WTC11 (cell line): ENCODE measurements around the gene ENOX2. TPM values are rescaled to one million over a fixed set of nuclear protein-coding genes. Genes with fewer than 3 reads are reported as not detected.

ENCODE experiments used
- ATAC-seq: fragments of 200-7000 bp; cut with Tn5 transposase; 2 replicates; pipeline ENCODE4 v1.10.0; 2021; ENCODE audit warnings: mild to moderate bottlenecking, moderate library complexity
- CTCF ChIA-PET: fragments of 300-600 bp; sonication (Branson Sonifier 250); formaldehyde crosslinking; loops from one replicate; lab custom pipeline; 2021; ENCODE audit warnings: antibody characterized with exemption; lab: Charles Lee
- POLR2A ChIA-PET: fragments of 350-600 bp; sonication (Branson Sonifier 250); formaldehyde crosslinking; loops from one replicate; lab custom pipeline; 2021; ENCODE audit warnings: antibody characterized with exemption; lab: Charles Lee
- DNase-seq: peaks from one replicate; pipeline ENCODE4 v3.0.0; 2021; ENCODE audit warnings: low spot score
- H3K27ac Mint-ChIP-seq: 2 replicates; pipeline ENCODE4 v1.8.0; 2021; ENCODE audit warnings: mixed read lengths
- H3K27me3 Mint-ChIP-seq: 2 replicates; pipeline ENCODE4 v1.8.0; 2021; ENCODE audit warnings: low read depth, mild to moderate bottlenecking, moderate library complexity, mixed read lengths
- H3K36me3 Mint-ChIP-seq: 2 replicates; pipeline ENCODE4 v1.8.0; 2021; ENCODE audit warnings: mixed read lengths
- H3K4me1 Mint-ChIP-seq: 2 replicates; pipeline ENCODE4 v1.8.0; 2022; ENCODE audit warnings: mixed read lengths
- H3K4me3 Mint-ChIP-seq: 2 replicates; pipeline ENCODE4 v1.8.0; 2021; ENCODE audit warnings: mild to moderate bottlenecking, moderate library complexity, mixed read lengths
- H3K9me3 Mint-ChIP-seq: 2 replicates; pipeline ENCODE4 v1.8.0; 2021; ENCODE audit warnings: mixed read lengths
- AR ChIP-seq: fragments of 250-450 bp; sonication (Bioruptor Pico); IDR thresholded peaks from 2 replicates; pipeline ENCODE4 v1.9.0; 2021; ENCODE audit warnings: mild to moderate bottlenecking
- ATF1 ChIP-seq: sonication (generic); formaldehyde crosslinking; IDR thresholded peaks from 2 replicates; pipeline ENCODE4 v1.8.1; 2023; ENCODE audit warnings: mild to moderate bottlenecking, moderate library complexity, missing genetic modification reagents
- CTCF ChIP-seq: fragments of 200-600 bp; IDR thresholded peaks from 2 replicates; pipeline ENCODE4 v1.8.0; 2022; ENCODE audit warnings: antibody characterized with exemption
- E2F4 ChIP-seq: sonication (generic); formaldehyde crosslinking; IDR thresholded peaks from 2 replicates; pipeline ENCODE4 v1.8.1; 2022; ENCODE audit warnings: low read depth, mild to moderate bottlenecking, moderate library complexity, missing genetic modification reagents, borderline replicate concordance
- E2F5 ChIP-seq: sonication (generic); formaldehyde crosslinking; IDR thresholded peaks from 2 replicates; pipeline ENCODE4 v1.8.1; 2022; ENCODE audit warnings: mild to moderate bottlenecking, moderate library complexity, missing genetic modification reagents
- ERG ChIP-seq: fragments of 250-450 bp; sonication (Bioruptor Pico); IDR thresholded peaks from 2 replicates; pipeline ENCODE4 v1.8.0; 2021; ENCODE audit warnings: mild to moderate bottlenecking
- ETV6 ChIP-seq: sonication (generic); formaldehyde crosslinking; IDR thresholded peaks from 2 replicates; pipeline ENCODE4 v1.8.1; 2022; ENCODE audit warnings: mild to moderate bottlenecking, missing genetic modification reagents
- FOXK1 ChIP-seq: sonication (generic); formaldehyde crosslinking; IDR thresholded peaks from 2 replicates; pipeline ENCODE4 v1.8.0; 2022; ENCODE audit warnings: mild to moderate bottlenecking, moderate library complexity, missing genetic modification reagents
- JAZF1 ChIP-seq: fragments of 250-450 bp; sonication (Bioruptor Pico); IDR thresholded peaks from 2 replicates; pipeline ENCODE4 v1.9.0; 2021; ENCODE audit warnings: moderate library complexity, mild to moderate bottlenecking, inconsistent platforms
- KAT7 ChIP-seq: sonication (generic); formaldehyde crosslinking; IDR thresholded peaks from 2 replicates; pipeline ENCODE4 v1.8.1; 2023; ENCODE audit warnings: missing genetic modification reagents, mild to moderate bottlenecking, borderline replicate concordance
- MXD4 ChIP-seq: fragments of 250-450 bp; sonication (Bioruptor Pico); IDR thresholded peaks from 2 replicates; pipeline ENCODE4 v1.8.0; 2021; ENCODE audit warnings: mild to moderate bottlenecking, moderate library complexity, borderline replicate concordance
- MYBL2 ChIP-seq: sonication (generic); formaldehyde crosslinking; IDR thresholded peaks from 2 replicates; pipeline ENCODE4 v1.8.1; 2023; ENCODE audit warnings: mild to moderate bottlenecking, moderate library complexity, missing genetic modification reagents
- NFE2L1 ChIP-seq: sonication (generic); formaldehyde crosslinking; IDR thresholded peaks from 2 replicates; pipeline ENCODE4 v1.8.1; 2023; ENCODE audit warnings: missing genetic modification reagents
- USF1 ChIP-seq: sonication (generic); formaldehyde crosslinking; IDR thresholded peaks from 2 replicates; pipeline ENCODE4 v1.8.0; 2022; ENCODE audit warnings: mild to moderate bottlenecking, missing genetic modification reagents
- ZBTB21 ChIP-seq: sonication (generic); formaldehyde crosslinking; IDR thresholded peaks from 2 replicates; pipeline ENCODE4 v1.8.1; 2023; ENCODE audit warnings: mild to moderate bottlenecking, missing genetic modification reagents, borderline replicate concordance
- ZNF416 ChIP-seq: fragments of 250-450 bp; sonication (Bioruptor Pico); IDR thresholded peaks from 2 replicates; pipeline ENCODE4 v1.9.0; 2021; ENCODE audit warnings: mild to moderate bottlenecking, inconsistent platforms
- ZNF423 ChIP-seq: fragments of 250-450 bp; sonication (Bioruptor Pico); IDR thresholded peaks from 2 replicates; pipeline ENCODE4 v2.1.2; 2022; ENCODE audit warnings: mild to moderate bottlenecking, moderate library complexity
- ZNF512 ChIP-seq: sonication (generic); formaldehyde crosslinking; IDR thresholded peaks from 2 replicates; pipeline ENCODE4 v1.8.1; 2022; ENCODE audit warnings: missing genetic modification reagents, borderline replicate concordance
- ZNF671 ChIP-seq: fragments of 250-450 bp; sonication (Bioruptor Pico); IDR thresholded peaks from 2 replicates; pipeline ENCODE4 v1.8.0; 2021; ENCODE audit warnings: mild to moderate bottlenecking
- total RNA-seq: library from RNA; stranded (reverse); gene quantifications from 3 replicates; pipeline ENCODE4 v1.2.3, GENCODE V29; 2021

The ENOX2 gene
- total RNA-seq, 1 experiment from 2014 or later, result 13.8 TPM

- no peak for TF ChIP-seq USF1 (CRISPR knock-in tag)
Measured at GRCh38 chrX:130775849-130776248, 127.2 kb downstream of the ENOX2 start (continued).

GRCh38 chrX:130772776-130773143 lies 130.2 kb downstream of the ENOX2 start:
- no peak for TF ChIP-seq FOXK1
- TF ChIP-seq E2F4, result no peak
- no peak for TF ChIP-seq ZNF423 (CRISPR knock-in tag)
- no peak for TF ChIP-seq ZBTB21
- TF ChIP-seq MYBL2, result no peak
- TF ChIP-seq ZNF512 (CRISPR knock-in tag), result no peak
- no peak for TF ChIP-seq E2F5 (CRISPR knock-in tag)
- no peak for TF ChIP-seq ZNF416
- TF ChIP-seq ETV6 (CRISPR knock-in tag), result no peak
- H3K27me3 Mint-ChIP-seq, result no peaks in the 10 kb centered on the region
- H3K4me3 Mint-ChIP-seq, result no peak overlapping the region
- ATAC-seq (no peak), DNase-seq (no peak)
- no peaks in the 10 kb centered on the region for H3K9me3 Mint-ChIP-seq
- H3K36me3 Mint-ChIP-seq, result no peaks in the 10 kb centered on the region
- no peak overlapping the region for H3K27ac Mint-ChIP-seq
- POLR2A ChIA-PET, result no interaction called here
- peaks cover 16% of the 10 kb centered on the region for H3K4me1 Mint-ChIP-seq
- CTCF ChIA-PET, result no interaction called here

- no peaks in the 10 kb centered on the region for H3K36me3 Mint-ChIP-seq
- no peak overlapping the region for H3K27ac Mint-ChIP-seq
- ChIA-PET POLR2A (no interaction called here), CTCF (no interaction called here)
- DNase-seq, result no peak
- peaks cover 16% of the 10 kb centered on the region for H3K4me1 Mint-ChIP-seq
- H3K4me3 Mint-ChIP-seq, result no peak overlapping the region
- no peaks in the 10 kb centered on the region for H3K9me3 Mint-ChIP-seq
- H3K27me3 Mint-ChIP-seq, result no peaks in the 10 kb centered on the region
- TF ChIP-seq ERG (CRISPR knock-in tag) (no peak), ZNF423 (CRISPR knock-in tag) (no peak), AR (CRISPR knock-in tag) (no peak), ATF1 (no peak), KAT7 (CRISPR knock-in tag) (no peak), ZNF671 (no peak), ETV6 (CRISPR knock-in tag) (no peak), ZNF416 (no peak), ZNF512 (CRISPR knock-in tag) (no peak), NFE2L1 (CRISPR knock-in tag) (no peak), CTCF (no peak), MXD4 (CRISPR knock-in tag) (no peak), JAZF1 (CRISPR knock-in tag) (no peak)
- ATAC-seq, result no peak
Measured at GRCh38 chrX:130772105-130772775, 130.8 kb downstream of the ENOX2 start.
